ENCODE data around the gene ALOX5. TPM values are rescaled to one million over a fixed set of nuclear protein-coding genes. Genes with fewer than 3 reads are reported as not detected.
A peak's percentile ranks its signal among the peaks of the same experiment; 100 is the strongest.

ALOX5 gene
- total and polyA plus RNA-seq, 4 donors = 2.9 to 16.9 (median 8.4) TPM

DNA sequence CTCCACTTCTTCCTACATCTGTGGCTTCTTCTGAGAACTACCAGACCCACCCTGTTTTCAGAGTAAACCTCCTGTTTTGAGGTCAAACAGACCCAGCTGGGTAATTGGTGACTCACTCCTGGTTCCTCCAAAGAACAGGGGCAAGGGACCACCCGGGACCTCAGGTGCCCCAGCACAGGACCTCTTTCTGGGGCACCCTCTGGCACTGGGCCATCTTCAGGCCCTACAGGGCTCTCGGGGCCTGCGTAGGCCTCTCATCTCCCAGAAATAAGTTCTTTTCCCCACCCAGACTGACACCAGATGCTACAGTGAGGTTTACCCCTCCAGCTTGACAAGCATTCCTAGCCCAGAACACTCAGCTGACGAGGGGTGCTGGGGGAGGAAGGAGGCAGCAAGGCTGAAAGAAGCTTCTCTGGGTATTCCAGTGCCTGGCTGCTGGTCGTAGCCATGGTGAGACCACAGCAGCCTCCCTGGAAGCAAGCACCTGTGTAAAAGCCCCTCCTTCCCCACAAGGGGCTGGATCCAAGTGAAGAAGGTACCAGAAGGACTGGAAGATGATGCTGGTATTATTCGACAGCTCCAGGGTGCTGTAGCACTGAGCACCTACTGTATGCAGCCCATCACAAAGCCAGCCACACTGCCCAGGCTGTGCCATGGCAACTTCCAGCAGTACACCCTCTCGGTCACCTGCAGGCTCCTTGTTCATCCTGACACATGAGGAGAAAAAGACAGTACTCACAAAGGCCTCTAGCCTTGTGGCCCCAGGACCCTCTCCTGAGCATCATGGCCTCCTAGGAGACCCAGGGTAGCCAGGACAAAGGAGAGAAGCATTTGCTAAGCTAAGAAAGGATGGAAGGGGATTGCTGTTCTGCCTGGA lies 47.4 kb downstream of the ALOX5 start:
- Histone ChIP-seq H3K4me3 (ENCODE audit: low read depth in 1 of 3, low read length in 3 of 3) (no peak overlapping the region), H3K27ac (ENCODE audit: low read depth in 1 of 2, low read length in 2 of 2) (peak overlapping the region in 1 of 2 donors; percentile 42), H3K27me3 (ENCODE audit: control insufficient read depth in 4 of 4, insufficient read depth in 4 of 4, low read length in 3 of 4) (no peaks in the 10 kb centered on the region), H3K9me3 (ENCODE audit: control insufficient read depth in 4 of 4, low read length in 3 of 4) (no peaks in the 10 kb centered on the region), H3K36me3 (ENCODE audit: control insufficient read depth in 4 of 4, insufficient read depth in 3 of 4, low read depth in 1 of 4, low read length in 3 of 4) (no peaks in the 10 kb centered on the region), H3K9ac (ENCODE audit: low read depth in 1 of 2, low read length in 2 of 2) (no peak overlapping the region), H3K4me1 (ENCODE audit: control insufficient read depth in 4 of 4, insufficient read depth in 4 of 4, low read length in 3 of 4) (peaks cover 0 to 15% (median 10%) of the 10 kb centered on the region in 4 donors)
- no peak for DNase-seq (ENCODE audit: low spot score)
- WGBS = 75% methylated on average over 7 of the region's 7 CpGs
- TF ChIP-seq HNF4G (IDR thresholded peaks at IDR 0.05) (no peak), SP1 (IDR thresholded peaks at IDR 0.05) (no peak), GABPA (IDR thresholded peaks at IDR 0.05 in 1 of 2, conservative IDR thresholded peaks at IDR 0.05 in 1 of 2) (no peak), RAD21 (IDR thresholded peaks at IDR 0.05) (no peak), HNF4A (conservative IDR thresholded peaks at IDR 0.05) (no peak), YY1 (IDR thresholded peaks at IDR 0.05) (no peak), TAF1 (conservative IDR thresholded peaks at IDR 0.05) (no peak)
- TF ChIP-seq, protein P1, sequence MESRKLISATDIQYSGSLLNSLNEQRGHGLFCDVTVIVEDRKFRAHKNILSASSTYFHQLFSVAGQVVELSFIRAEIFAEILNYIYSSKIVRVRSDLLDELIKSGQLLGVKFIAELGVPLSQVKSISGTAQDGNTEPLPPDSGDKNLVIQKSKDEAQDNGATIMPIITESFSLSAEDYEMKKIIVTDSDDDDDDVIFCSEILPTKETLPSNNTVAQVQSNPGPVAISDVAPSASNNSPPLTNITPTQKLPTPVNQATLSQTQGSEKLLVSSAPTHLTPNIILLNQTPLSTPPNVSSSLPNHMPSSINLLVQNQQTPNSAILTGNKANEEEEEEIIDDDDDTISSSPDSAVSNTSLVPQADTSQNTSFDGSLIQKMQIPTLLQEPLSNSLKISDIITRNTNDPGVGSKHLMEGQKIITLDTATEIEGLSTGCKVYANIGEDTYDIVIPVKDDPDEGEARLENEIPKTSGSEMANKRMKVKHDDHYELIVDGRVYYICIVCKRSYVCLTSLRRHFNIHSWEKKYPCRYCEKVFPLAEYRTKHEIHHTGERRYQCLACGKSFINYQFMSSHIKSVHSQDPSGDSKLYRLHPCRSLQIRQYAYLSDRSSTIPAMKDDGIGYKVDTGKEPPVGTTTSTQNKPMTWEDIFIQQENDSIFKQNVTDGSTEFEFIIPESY (IDR thresholded peaks at IDR 0.05) = no peak
- TF ChIP-seq, protein P2, sequence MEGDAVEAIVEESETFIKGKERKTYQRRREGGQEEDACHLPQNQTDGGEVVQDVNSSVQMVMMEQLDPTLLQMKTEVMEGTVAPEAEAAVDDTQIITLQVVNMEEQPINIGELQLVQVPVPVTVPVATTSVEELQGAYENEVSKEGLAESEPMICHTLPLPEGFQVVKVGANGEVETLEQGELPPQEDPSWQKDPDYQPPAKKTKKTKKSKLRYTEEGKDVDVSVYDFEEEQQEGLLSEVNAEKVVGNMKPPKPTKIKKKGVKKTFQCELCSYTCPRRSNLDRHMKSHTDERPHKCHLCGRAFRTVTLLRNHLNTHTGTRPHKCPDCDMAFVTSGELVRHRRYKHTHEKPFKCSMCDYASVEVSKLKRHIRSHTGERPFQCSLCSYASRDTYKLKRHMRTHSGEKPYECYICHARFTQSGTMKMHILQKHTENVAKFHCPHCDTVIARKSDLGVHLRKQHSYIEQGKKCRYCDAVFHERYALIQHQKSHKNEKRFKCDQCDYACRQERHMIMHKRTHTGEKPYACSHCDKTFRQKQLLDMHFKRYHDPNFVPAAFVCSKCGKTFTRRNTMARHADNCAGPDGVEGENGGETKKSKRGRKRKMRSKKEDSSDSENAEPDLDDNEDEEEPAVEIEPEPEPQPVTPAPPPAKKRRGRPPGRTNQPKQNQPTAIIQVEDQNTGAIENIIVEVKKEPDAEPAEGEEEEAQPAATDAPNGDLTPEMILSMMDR (IDR thresholded peaks at IDR 0.05; ENCODE audit: low read depth, low read length, missing input control) = no peak
- TF ChIP-seq, protein P3, sequence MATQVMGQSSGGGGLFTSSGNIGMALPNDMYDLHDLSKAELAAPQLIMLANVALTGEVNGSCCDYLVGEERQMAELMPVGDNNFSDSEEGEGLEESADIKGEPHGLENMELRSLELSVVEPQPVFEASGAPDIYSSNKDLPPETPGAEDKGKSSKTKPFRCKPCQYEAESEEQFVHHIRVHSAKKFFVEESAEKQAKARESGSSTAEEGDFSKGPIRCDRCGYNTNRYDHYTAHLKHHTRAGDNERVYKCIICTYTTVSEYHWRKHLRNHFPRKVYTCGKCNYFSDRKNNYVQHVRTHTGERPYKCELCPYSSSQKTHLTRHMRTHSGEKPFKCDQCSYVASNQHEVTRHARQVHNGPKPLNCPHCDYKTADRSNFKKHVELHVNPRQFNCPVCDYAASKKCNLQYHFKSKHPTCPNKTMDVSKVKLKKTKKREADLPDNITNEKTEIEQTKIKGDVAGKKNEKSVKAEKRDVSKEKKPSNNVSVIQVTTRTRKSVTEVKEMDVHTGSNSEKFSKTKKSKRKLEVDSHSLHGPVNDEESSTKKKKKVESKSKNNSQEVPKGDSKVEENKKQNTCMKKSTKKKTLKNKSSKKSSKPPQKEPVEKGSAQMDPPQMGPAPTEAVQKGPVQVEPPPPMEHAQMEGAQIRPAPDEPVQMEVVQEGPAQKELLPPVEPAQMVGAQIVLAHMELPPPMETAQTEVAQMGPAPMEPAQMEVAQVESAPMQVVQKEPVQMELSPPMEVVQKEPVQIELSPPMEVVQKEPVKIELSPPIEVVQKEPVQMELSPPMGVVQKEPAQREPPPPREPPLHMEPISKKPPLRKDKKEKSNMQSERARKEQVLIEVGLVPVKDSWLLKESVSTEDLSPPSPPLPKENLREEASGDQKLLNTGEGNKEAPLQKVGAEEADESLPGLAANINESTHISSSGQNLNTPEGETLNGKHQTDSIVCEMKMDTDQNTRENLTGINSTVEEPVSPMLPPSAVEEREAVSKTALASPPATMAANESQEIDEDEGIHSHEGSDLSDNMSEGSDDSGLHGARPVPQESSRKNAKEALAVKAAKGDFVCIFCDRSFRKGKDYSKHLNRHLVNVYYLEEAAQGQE (IDR thresholded peaks at IDR 0.05) = no peak

DNA sequence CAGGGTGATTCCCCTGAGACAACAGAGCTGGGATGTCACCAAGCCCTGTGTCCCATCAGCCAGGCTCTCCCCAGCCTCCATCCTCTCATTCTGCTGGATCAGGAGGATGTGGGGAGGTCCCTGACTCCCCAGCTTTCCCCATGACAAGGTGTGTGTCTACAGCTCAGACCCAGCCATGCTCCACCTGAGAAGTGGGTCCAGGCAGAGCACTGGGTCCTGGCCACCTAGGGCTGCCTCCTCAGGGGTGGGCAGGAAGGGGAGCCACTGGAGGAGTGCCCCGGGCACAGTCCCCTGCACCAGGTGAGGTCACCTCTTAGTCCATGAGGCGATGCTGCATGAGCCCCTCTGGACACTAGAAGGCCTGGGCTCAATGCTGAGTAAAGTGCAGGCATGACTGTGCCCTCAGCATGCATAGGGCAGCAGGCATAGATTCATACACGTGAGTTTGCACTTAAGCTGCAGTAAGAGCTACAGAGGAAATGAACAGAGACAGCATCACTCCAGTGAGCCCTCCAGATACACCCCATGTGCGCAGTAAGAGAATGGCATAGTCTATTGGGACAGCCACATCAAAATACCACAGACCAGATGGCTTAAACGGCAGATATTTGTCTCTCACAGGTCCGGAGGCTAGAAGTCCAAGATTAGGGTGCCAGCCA lies 48.3 kb downstream of the ALOX5 start:
- 72% methylated on average over 6 of the region's 6 CpGs for WGBS
- H3K4me3 ChIP-seq (ENCODE audit: low read depth in 1 of 3, low read length in 3 of 3) = no peak overlapping the region
- DNase-seq (ENCODE audit: low spot score) = no peak
- H3K27ac ChIP-seq (ENCODE audit: low read depth in 1 of 2, low read length in 2 of 2) = no peak overlapping the region
- H3K27me3 ChIP-seq (ENCODE audit: control insufficient read depth in 4 of 4, insufficient read depth in 4 of 4, low read length in 3 of 4) = no peaks in the 10 kb centered on the region
- peaks cover 0 to 15% (median 10%) of the 10 kb centered on the region in 4 donors for H3K4me1 ChIP-seq (ENCODE audit: control insufficient read depth in 4 of 4, insufficient read depth in 4 of 4, low read length in 3 of 4)
- no peaks in the 10 kb centered on the region for H3K36me3 ChIP-seq (ENCODE audit: control insufficient read depth in 4 of 4, insufficient read depth in 3 of 4, low read depth in 1 of 4, low read length in 3 of 4)
- no peaks in the 10 kb centered on the region for H3K9me3 ChIP-seq (ENCODE audit: control insufficient read depth in 4 of 4, low read length in 3 of 4)
- TF ChIP-seq JUND (IDR thresholded peaks at IDR 0.05) (no peak), FOXA2 (IDR thresholded peaks at IDR 0.05) (no peak), NR2F2 (IDR thresholded peaks at IDR 0.05) (no peak), TAF1 (conservative IDR thresholded peaks at IDR 0.05) (no peak), HNF4A (conservative IDR thresholded peaks at IDR 0.05) (no peak), YY1 (IDR thresholded peaks at IDR 0.05) (no peak), RXRA (IDR thresholded peaks at IDR 0.05) (no peak), SP1 (IDR thresholded peaks at IDR 0.05) (no peak), FOXA1 (IDR thresholded peaks at IDR 0.05) (no peak)
- TF ChIP-seq, protein P4, sequence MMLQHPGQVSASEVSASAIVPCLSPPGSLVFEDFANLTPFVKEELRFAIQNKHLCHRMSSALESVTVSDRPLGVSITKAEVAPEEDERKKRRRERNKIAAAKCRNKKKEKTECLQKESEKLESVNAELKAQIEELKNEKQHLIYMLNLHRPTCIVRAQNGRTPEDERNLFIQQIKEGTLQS (IDR thresholded peaks at IDR 0.05) = no peak
- TF ChIP-seq, protein P5, sequence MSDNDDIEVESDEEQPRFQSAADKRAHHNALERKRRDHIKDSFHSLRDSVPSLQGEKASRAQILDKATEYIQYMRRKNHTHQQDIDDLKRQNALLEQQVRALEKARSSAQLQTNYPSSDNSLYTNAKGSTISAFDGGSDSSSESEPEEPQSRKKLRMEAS (IDR thresholded peaks at IDR 0.05) = no peak
- no peak overlapping the region for H3K9ac ChIP-seq (ENCODE audit: low read depth in 1 of 2, low read length in 2 of 2)
